ENCODE measurements around the gene NRG4. TPM values are rescaled to one million over a fixed set of nuclear protein-coding genes. Genes with fewer than 3 reads are reported as not detected.

Gene NRG4
- total and polyA plus RNA-seq, 9 of the 15 experiments (the other 6 are each of a cell fraction or from before 2014, with no cell fraction given): 0.33 to 2.5 (median 0.76) TPM

- TF ChIP-seq NR2C1 (IDR thresholded peaks at IDR 0.05) (peak; percentile 61; the same call in 1 of the 2 replicates), NR2C1 (tag; IDR thresholded peaks at IDR 0.05) (peak; percentile 45; the same call in 1 of the 2 replicates), PRPF4 (IDR thresholded peaks at IDR 0.05; ENCODE audit: insufficient read depth, low read depth, low read length, poor library complexity, severe bottlenecking) (no peak), ZNF280B (CRISPR knock-in tag; IDR thresholded peaks at IDR 0.05) (no peak), MAFF (IDR thresholded peaks at IDR 0.05; ENCODE audit: low read length) (no peak), SAP30 (IDR thresholded peaks at IDR 0.05; ENCODE audit: borderline replicate concordance, insufficient read depth, low read depth, low read length, poor library complexity, severe bottlenecking) (no peak), BACH1 (tag; IDR thresholded peaks at IDR 0.05) (no peak), BDP1 (IDR thresholded peaks at IDR 0.05; ENCODE audit: insufficient read depth, insufficient read length) (no peak), GATAD2B (IDR thresholded peaks at IDR 0.05; ENCODE audit: borderline replicate concordance) (no peak), MYNN (IDR thresholded peaks at IDR 0.05) (no peak), MYNN (CRISPR knock-in tag; IDR thresholded peaks at IDR 0.05) (no peak), OTX1 (CRISPR knock-in tag; IDR thresholded peaks at IDR 0.05) (no peak), ZNF384 (IDR thresholded peaks at IDR 0.05; ENCODE audit: low read depth, low read length) (no peak), IFI16 (CRISPR knock-in tag; IDR thresholded peaks at IDR 0.05) (no peak), ZNF12 (CRISPR knock-in tag; IDR thresholded peaks at IDR 0.05) (no peak), HMBOX1 (IDR thresholded peaks at IDR 0.05) (no peak), TCF3 (CRISPR knock-in tag; IDR thresholded peaks at IDR 0.05) (no peak), ZNF830 (CRISPR knock-in tag; IDR thresholded peaks at IDR 0.05) (no peak), RFX1 (IDR thresholded peaks at IDR 0.05) (no peak), C11orf30 (IDR thresholded peaks at IDR 0.05; ENCODE audit: low read depth) (peak; percentile 87), LEF1 (IDR thresholded peaks at IDR 0.05) (peak; percentile 41; the same call in 1 of the 2 replicates), EP400 (IDR thresholded peaks at IDR 0.05) (peak; percentile 39; the same call in 1 of the 2 replicates), ZNF347 (CRISPR knock-in tag; IDR thresholded peaks at IDR 0.05; ENCODE audit: low read depth) (no peak), CREBBP (IDR thresholded peaks at IDR 0.05; ENCODE audit: low read depth, low read length) (no peak), MCM7 (IDR thresholded peaks at IDR 0.05) (no peak), FOXP4 (CRISPR knock-in tag; IDR thresholded peaks at IDR 0.05; ENCODE audit: borderline replicate concordance) (no peak), FOSL1 (tag; conservative IDR thresholded peaks at IDR 0.05) (no peak)
These were observed at the start of gene NRG4 (continued) for GRCh38 chr15:76011627-76012551.
